K562 (cell line): ENCODE data around the gene FYB2.

Source experiments
- ERF ChIP-seq: fragments of 450-650 bp; formaldehyde crosslinking; IDR thresholded peaks from 2 replicates; pipeline ENCODE4 v1.4.0; 2020; ENCODE audit warnings: mild to moderate bottlenecking, mixed read lengths
- KLF6 ChIP-seq: fragments of 250-450 bp; sonication (Bioruptor Pico); IDR thresholded peaks from 2 replicates; pipeline ENCODE4 v1.4.0; 2020; ENCODE audit warnings: mild to moderate bottlenecking, moderate library complexity, borderline replicate concordance
- MXI1 ChIP-seq: IDR thresholded peaks from 2 replicates; pipeline ENCODE4 v1.6.1; 2011; ENCODE audit warnings: low read depth, mild to moderate bottlenecking, improper control_type of control experiment, low read length
- NFXL1 ChIP-seq: fragments of 450-650 bp; formaldehyde crosslinking; IDR thresholded peaks from 2 replicates; pipeline ENCODE4 v1.4.0; 2021; ENCODE audit warnings: mild to moderate bottlenecking
- POLR2AphosphoS2 ChIP-seq: IDR thresholded peaks from 2 replicates; pipeline ENCODE4 v1.6.1; 2012; ENCODE audit warnings: low read length, improper control_type of control experiment
- RFX5 ChIP-seq: IDR thresholded peaks from 2 replicates; pipeline ENCODE4 v1.6.1; 2011; ENCODE audit warnings: low read depth, mild to moderate bottlenecking, improper control_type of control experiment, low read length
- SP2 ChIP-seq: IDR thresholded peaks from 2 replicates; pipeline ENCODE4 v1.6.1; 2011; ENCODE audit warnings: mild to moderate bottlenecking, low read depth, low read length, moderate library complexity; ENCODE audit not compliant: poor library complexity, severe bottlenecking; ENCODE audit errors: extremely low read depth
- SREBF1 ChIP-seq: fragments of 150-350 bp; IDR thresholded peaks from 2 replicates; pipeline ENCODE4 v1.6.1; 2014; ENCODE audit warnings: antibody characterized with exemption, low read depth, low read length, borderline replicate concordance
- SRF ChIP-seq, 2 experiments: fragments of 250-450, 450-650 bp in 1 of 2; sonication (Bioruptor Pico) in 1 of 2; sonication (generic) in 1 of 2; formaldehyde crosslinking; IDR thresholded peaks; 2 replicates each; pipeline versions ENCODE4 v1.5.0 to v1.5.1; 2020 to 2022; ENCODE audit warnings: mild to moderate bottlenecking in 1 of 2, missing genetic modification reagents in 1 of 2
- TAF1 ChIP-seq: IDR thresholded peaks from 2 replicates; pipeline ENCODE4 v1.6.1; 2011; ENCODE audit warnings: mild to moderate bottlenecking, low read length, moderate library complexity; ENCODE audit not compliant: insufficient read depth, control insufficient read depth, severe bottlenecking; ENCODE audit errors: extremely low read depth
- TF ChIP-seq, protein P1 (sequence below), 3 experiments: fragments of 200-800 bp in 1 of 3; fragments of 250-450 bp in 1 of 3; fragments of 450-650 bp in 1 of 3; sonication (Bioruptor Pico) in 1 of 3; sonication (Bioruptor generic) in 1 of 3; formaldehyde crosslinking in 1 of 3; IDR thresholded peaks; 2 replicates each; pipeline versions ENCODE4 v1.6.1 to v1.8.0; 2016 to 2022; ENCODE audit warnings: mild to moderate bottlenecking in 2 of 3, missing genetic modification characterization in 2 of 3, missing compliant biosample characterization in 1 of 3, moderate library complexity in 1 of 3
- TF ChIP-seq, protein P2 (sequence below), 2 experiments: fragments of 450-650 bp in 1 of 2; sonication (generic) in 1 of 2; formaldehyde crosslinking; conservative IDR thresholded peaks; 2 replicates each; pipeline versions ENCODE4 v1.4.0 to v1.8.1; 2020 to 2022; ENCODE audit warnings: mild to moderate bottlenecking in 1 of 2, missing genetic modification reagents in 1 of 2

DNA sequence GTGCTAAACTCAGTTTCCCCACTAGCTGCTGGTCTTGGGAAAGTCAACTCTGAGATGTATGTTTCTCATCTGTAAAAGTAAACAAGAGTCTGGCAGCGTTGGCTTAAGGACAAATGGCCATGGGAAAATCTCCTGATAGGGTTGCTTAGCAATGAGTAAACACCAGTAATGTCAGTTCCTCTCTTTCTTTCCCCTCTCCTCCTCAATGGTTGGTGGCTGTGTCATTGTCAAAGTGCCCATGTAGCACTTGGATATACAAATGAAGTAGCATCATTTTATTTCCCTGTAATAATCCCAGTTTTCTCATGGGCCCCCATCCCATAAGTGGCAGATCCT is 2.2 kb upstream of the FYB2 start:
- no peak for TF ChIP-seq KLF6 (CRISPR knock-in tag)
- TF ChIP-seq SP2 = no peak
- TF ChIP-seq MXI1 = no peak
- TF ChIP-seq, protein P1, sequence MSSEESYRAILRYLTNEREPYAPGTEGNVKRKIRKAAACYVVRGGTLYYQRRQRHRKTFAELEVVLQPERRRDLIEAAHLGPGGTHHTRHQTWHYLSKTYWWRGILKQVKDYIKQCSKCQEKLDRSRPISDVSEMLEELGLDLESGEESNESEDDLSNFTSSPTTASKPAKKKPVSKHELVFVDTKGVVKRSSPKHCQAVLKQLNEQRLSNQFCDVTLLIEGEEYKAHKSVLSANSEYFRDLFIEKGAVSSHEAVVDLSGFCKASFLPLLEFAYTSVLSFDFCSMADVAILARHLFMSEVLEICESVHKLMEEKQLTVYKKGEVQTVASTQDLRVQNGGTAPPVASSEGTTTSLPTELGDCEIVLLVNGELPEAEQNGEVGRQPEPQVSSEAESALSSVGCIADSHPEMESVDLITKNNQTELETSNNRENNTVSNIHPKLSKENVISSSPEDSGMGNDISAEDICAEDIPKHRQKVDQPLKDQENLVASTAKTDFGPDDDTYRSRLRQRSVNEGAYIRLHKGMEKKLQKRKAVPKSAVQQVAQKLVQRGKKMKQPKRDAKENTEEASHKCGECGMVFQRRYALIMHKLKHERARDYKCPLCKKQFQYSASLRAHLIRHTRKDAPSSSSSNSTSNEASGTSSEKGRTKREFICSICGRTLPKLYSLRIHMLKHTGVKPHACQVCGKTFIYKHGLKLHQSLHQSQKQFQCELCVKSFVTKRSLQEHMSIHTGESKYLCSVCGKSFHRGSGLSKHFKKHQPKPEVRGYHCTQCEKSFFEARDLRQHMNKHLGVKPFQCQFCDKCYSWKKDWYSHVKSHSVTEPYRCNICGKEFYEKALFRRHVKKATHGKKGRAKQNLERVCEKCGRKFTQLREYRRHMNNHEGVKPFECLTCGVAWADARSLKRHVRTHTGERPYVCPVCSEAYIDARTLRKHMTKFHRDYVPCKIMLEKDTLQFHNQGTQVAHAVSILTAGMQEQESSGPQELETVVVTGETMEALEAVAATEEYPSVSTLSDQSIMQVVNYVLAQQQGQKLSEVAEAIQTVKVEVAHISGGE (CRISPR knock-in tag; IDR thresholded peaks at IDR 0.05) = no peak
- no peak for TF ChIP-seq RFX5
- TF ChIP-seq NFXL1 (CRISPR knock-in tag) = no peak
- no peak for TF ChIP-seq SREBF1
- TF ChIP-seq POLR2AphosphoS2 = no peak
- TF ChIP-seq SRF (CRISPR knock-in tag; IDR thresholded peaks at IDR 0.05) = no peak
- TF ChIP-seq, protein P2, sequence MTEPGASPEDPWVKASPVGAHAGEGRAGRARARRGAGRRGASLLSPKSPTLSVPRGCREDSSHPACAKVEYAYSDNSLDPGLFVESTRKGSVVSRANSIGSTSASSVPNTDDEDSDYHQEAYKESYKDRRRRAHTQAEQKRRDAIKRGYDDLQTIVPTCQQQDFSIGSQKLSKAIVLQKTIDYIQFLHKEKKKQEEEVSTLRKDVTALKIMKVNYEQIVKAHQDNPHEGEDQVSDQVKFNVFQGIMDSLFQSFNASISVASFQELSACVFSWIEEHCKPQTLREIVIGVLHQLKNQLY (CRISPR knock-in tag; conservative IDR thresholded peaks at IDR 0.05) = no peak
- TF ChIP-seq TAF1 = no peak
- no peak for TF ChIP-seq ERF (CRISPR knock-in tag)
